HG03460 (cell line): Measurements from ENCODE around the gene AKAP13.
"Not testable (repeated sequence)": the region's sequence is repeated elsewhere in the genome, so short reads cannot be mapped to it uniquely, and the experiment has no call there.

Experiments
- ATAC-seq: cut with Tn5 transposase; IDR thresholded peaks from one replicate; pipeline ENCODE4 v1.9.1; 2021; ENCODE audit not compliant: unreplicated experiment

Gene AKAP13

GRCh38 chr15:85349062-85349461 lies 31.3 kb upstream of the AKAP13 start:
- ATAC-seq: not testable (repeated sequence)

- ATAC-seq: no peak
Observed at GRCh38 chr15:85350395-85350794, 30.0 kb upstream of the AKAP13 start.

- not testable (repeated sequence) for ATAC-seq
Observed at GRCh38 chr15:85351501-85351900, 28.9 kb upstream of the AKAP13 start.

- ATAC-seq: no peak
Observed at GRCh38 chr15:85351965-85352364, 28.4 kb upstream of the AKAP13 start.

GRCh38 chr15:85353516-85353915 lies 26.9 kb upstream of the AKAP13 start:
- ATAC-seq: no peak

GRCh38 chr15:85354461-85354860 lies 25.9 kb upstream of the AKAP13 start:
- ATAC-seq: no peak

- ATAC-seq: no peak
Observed at GRCh38 chr15:85354948-85355347, 25.5 kb upstream of the AKAP13 start.

- no peak for ATAC-seq
Observed at GRCh38 chr15:85356276-85356675, 24.1 kb upstream of the AKAP13 start.

GRCh38 chr15:85361323-85361722 lies 19.1 kb upstream of the AKAP13 start:
- peak; percentile 73 for ATAC-seq

GRCh38 chr15:85362436-85363081 lies 17.8 kb upstream of the AKAP13 start:
- no peak for ATAC-seq

GRCh38 chr15:85365980-85366379 lies 14.4 kb upstream of the AKAP13 start:
- ATAC-seq: no peak

GRCh38 chr15:85367741-85368140 lies 12.7 kb upstream of the AKAP13 start:
- no peak for ATAC-seq

GRCh38 chr15:85374831-85375230 lies 5.6 kb upstream of the AKAP13 start:
- ATAC-seq: no peak

- no peak for ATAC-seq
Observed at GRCh38 chr15:85377269-85377668, 3.1 kb upstream of the AKAP13 start.

GRCh38 chr15:85377986-85378385 lies 2.4 kb upstream of the AKAP13 start:
- ATAC-seq: no peak

GRCh38 chr15:85379403-85380131 lies 836 bp upstream of the AKAP13 start:
- ATAC-seq: no peak

GRCh38 chr15:85380812-85381642 lies 624 bp downstream of the AKAP13 start:
- peak; percentile 29 for ATAC-seq

GRCh38 chr15:85381850-85382751 lies 1.7 kb downstream of the AKAP13 start:
- ATAC-seq: no peak

GRCh38 chr15:85382942-85383341 lies 2.5 kb downstream of the AKAP13 start:
- no peak for ATAC-seq

GRCh38 chr15:85383470-85384148 lies 3.2 kb downstream of the AKAP13 start:
- no peak for ATAC-seq
